Measurements from ENCODE around the gene CA10. TPM values are rescaled to one million over a fixed set of nuclear protein-coding genes. Genes with fewer than 3 reads are reported as not detected.

Gene CA10
- total RNA-seq, 2 donors from 2014 or later, result 0.22 to 0.37 TPM

GRCh38 chr17:51647067-51647466 lies 511.4 kb downstream of the CA10 start:
- H3K4me1 ChIP-seq (ENCODE audit: control insufficient read depth, insufficient read depth, low read length), result no peaks in the 10 kb centered on the region
- DNase-seq, result peak; percentile 58
- H3K9me3 Mint-ChIP-seq, result no peaks in the 10 kb centered on the region
- H3K9ac ChIP-seq (ENCODE audit: extremely low read depth, low read length, poor library complexity, severe bottlenecking), result no peak overlapping the region
- H3K4me1 Mint-ChIP-seq, result peaks cover 27% of the 10 kb centered on the region
- H3K27ac Mint-ChIP-seq, result no peak overlapping the region
- H3K36me3 Mint-ChIP-seq (ENCODE audit: low read depth), result no peaks in the 10 kb centered on the region
- no peak overlapping the region for H3K27ac ChIP-seq (ENCODE audit: low read depth, low read length)
- H3K27me3 Mint-ChIP-seq (ENCODE audit: insufficient read depth), result peaks cover 18% of the 10 kb centered on the region
- H3K36me3 ChIP-seq (ENCODE audit: control insufficient read depth, insufficient read depth, low read length), result no peaks in the 10 kb centered on the region
- H3K4me3 Mint-ChIP-seq, result no peak overlapping the region
- H3K9me3 ChIP-seq (ENCODE audit: control insufficient read depth, low read length), result no peaks in the 10 kb centered on the region
- no peak overlapping the region for H3K4me3 ChIP-seq (ENCODE audit: low read length)
- H3K27me3 ChIP-seq (ENCODE audit: control insufficient read depth, insufficient read depth, low read length, poor library complexity, severe bottlenecking), result peaks cover 18% of the 10 kb centered on the region
- WGBS, 2 experiments (ENCODE audit: insufficient coverage in 1 of 2, insufficient read length in 1 of 2), result 87 to 91% methylated on average over 6 of the region's 6 CpGs
- TF ChIP-seq, protein P1, sequence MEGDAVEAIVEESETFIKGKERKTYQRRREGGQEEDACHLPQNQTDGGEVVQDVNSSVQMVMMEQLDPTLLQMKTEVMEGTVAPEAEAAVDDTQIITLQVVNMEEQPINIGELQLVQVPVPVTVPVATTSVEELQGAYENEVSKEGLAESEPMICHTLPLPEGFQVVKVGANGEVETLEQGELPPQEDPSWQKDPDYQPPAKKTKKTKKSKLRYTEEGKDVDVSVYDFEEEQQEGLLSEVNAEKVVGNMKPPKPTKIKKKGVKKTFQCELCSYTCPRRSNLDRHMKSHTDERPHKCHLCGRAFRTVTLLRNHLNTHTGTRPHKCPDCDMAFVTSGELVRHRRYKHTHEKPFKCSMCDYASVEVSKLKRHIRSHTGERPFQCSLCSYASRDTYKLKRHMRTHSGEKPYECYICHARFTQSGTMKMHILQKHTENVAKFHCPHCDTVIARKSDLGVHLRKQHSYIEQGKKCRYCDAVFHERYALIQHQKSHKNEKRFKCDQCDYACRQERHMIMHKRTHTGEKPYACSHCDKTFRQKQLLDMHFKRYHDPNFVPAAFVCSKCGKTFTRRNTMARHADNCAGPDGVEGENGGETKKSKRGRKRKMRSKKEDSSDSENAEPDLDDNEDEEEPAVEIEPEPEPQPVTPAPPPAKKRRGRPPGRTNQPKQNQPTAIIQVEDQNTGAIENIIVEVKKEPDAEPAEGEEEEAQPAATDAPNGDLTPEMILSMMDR (conservative IDR thresholded peaks at IDR 0.05), result no peak

GRCh38 chr17:51646539-51646938 lies 512.0 kb downstream of the CA10 start:
- WGBS, 2 experiments (ENCODE audit: insufficient coverage in 1 of 2, insufficient read length in 1 of 2), result 93 to 95% methylated on average over 4 of the region's 4 CpGs
- H3K27ac Mint-ChIP-seq, result no peak overlapping the region

DNA sequence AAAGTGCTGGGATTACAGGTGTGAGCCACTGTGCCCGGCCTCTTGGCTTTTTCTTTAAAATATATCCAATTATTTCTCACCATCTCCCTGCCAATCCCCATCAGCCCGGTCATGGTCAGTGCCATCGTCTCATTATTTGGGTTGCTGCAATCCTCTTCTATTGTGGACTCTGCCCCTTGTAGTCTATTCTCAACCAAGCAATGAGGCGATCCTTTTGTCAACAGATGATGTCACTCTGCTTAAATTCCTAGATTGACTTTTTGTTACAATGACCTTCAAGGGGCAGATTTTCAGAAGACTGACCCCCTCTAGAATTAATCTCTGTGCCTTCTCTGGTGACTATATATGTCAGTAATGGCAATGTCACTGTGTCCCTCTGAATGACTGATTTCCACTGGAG lies 513.5 kb downstream of the CA10 start:
- Histone ChIP-seq H3K9ac (ENCODE audit: extremely low read depth, low read length, poor library complexity, severe bottlenecking) (no peak overlapping the region), H3K36me3 (ENCODE audit: control insufficient read depth, insufficient read depth, low read length) (no peaks in the 10 kb centered on the region), H3K27ac (ENCODE audit: low read depth, low read length) (no peak overlapping the region), H3K9me3 (ENCODE audit: control insufficient read depth, low read length) (no peaks in the 10 kb centered on the region), H3K4me3 (ENCODE audit: low read length) (no peak overlapping the region), H3K27me3 (ENCODE audit: control insufficient read depth, insufficient read depth, low read length, poor library complexity, severe bottlenecking) (peaks cover 20% of the 10 kb centered on the region), H3K4me1 (ENCODE audit: control insufficient read depth, insufficient read depth, low read length) (no peaks in the 10 kb centered on the region)
- WGBS, 2 experiments (ENCODE audit: insufficient coverage in 1 of 2, insufficient read length in 1 of 2), result 95 to 98% methylated on average over 4 of the region's 4 CpGs
- Mint-ChIP-seq H3K36me3 (ENCODE audit: low read depth) (no peaks in the 10 kb centered on the region), H3K4me1 (peaks cover 16% of the 10 kb centered on the region), H3K4me3 (no peak overlapping the region), H3K27me3 (ENCODE audit: insufficient read depth) (peaks cover 15% of the 10 kb centered on the region), H3K9me3 (no peaks in the 10 kb centered on the region), H3K27ac (no peak overlapping the region)
- no peak for DNase-seq
- TF ChIP-seq, protein P1 (conservative IDR thresholded peaks at IDR 0.05), result no peak

More at GRCh38 chr17:51646539-51646938, 512.0 kb downstream of the CA10 start:
- peaks cover 25% of the 10 kb centered on the region for H3K4me1 Mint-ChIP-seq
- TF ChIP-seq, protein P1 (conservative IDR thresholded peaks at IDR 0.05), result no peak
- H3K9me3 Mint-ChIP-seq, result no peaks in the 10 kb centered on the region
- Histone ChIP-seq H3K36me3 (ENCODE audit: control insufficient read depth, insufficient read depth, low read length) (no peaks in the 10 kb centered on the region), H3K4me1 (ENCODE audit: control insufficient read depth, insufficient read depth, low read length) (no peaks in the 10 kb centered on the region), H3K4me3 (ENCODE audit: low read length) (no peak overlapping the region), H3K27me3 (ENCODE audit: control insufficient read depth, insufficient read depth, low read length, poor library complexity, severe bottlenecking) (peaks cover 20% of the 10 kb centered on the region), H3K9ac (ENCODE audit: extremely low read depth, low read length, poor library complexity, severe bottlenecking) (no peak overlapping the region), H3K27ac (ENCODE audit: low read depth, low read length) (no peak overlapping the region), H3K9me3 (ENCODE audit: control insufficient read depth, low read length) (no peaks in the 10 kb centered on the region)
- peaks cover 16% of the 10 kb centered on the region for H3K27me3 Mint-ChIP-seq (ENCODE audit: insufficient read depth)
- H3K4me3 Mint-ChIP-seq, result no peak overlapping the region
- peak; percentile 53 for DNase-seq
- H3K36me3 Mint-ChIP-seq (ENCODE audit: low read depth), result no peaks in the 10 kb centered on the region
